ENCODE measurements around the gene B3GAT1. TPM values are rescaled to one million over a fixed set of nuclear protein-coding genes. Genes with fewer than 3 reads are reported as not detected.

The B3GAT1 gene
- total RNA-seq, 1 experiment from 2014 or later = 34.3 TPM

DNA sequence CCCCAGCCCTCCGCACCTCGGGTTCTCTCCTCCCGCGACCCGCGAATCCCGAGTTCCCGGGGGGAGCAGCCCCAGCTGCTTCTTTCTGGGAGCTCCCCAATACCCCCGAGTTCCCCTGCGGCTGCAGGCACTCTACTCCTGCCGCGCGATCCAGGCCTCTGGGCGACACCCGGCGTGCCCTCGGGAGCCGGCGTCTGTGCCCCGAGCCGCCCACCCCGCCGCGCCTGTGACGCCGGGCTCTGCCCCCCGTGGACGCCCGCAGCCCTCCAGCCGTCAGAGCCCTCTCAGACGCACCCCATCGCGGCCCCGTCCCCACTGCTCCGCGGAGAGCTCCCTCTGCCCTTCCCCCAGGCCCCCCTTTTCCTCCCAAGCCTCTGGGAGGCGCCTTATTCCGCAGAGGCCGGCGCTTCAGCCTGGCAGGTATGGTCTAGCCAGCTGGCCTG is 79.8 kb downstream of the B3GAT1 start:
- Histone ChIP-seq H3K23me2 (ENCODE audit: insufficient read length, low read depth, low read length, poor library complexity, severe bottlenecking) (peaks cover 3% of the 10 kb centered on the region), H3T11ph (ENCODE audit: low read length) (no peak overlapping the region), H3K4ac (ENCODE audit: low read depth, low read length) (no peak overlapping the region), H3K27ac (ENCODE audit: insufficient read length, low read depth, low read length) (no peak overlapping the region), H4K91ac (ENCODE audit: insufficient read length, low read depth, low read length) (no peak overlapping the region), H4K5ac (ENCODE audit: insufficient read length, low read depth, low read length) (no peak overlapping the region), H2BK5ac (ENCODE audit: insufficient read length, low read length) (no peak overlapping the region), H2BK20ac (ENCODE audit: low read depth, low read length, poor library complexity, severe bottlenecking) (no peak overlapping the region), H3K14ac (ENCODE audit: insufficient read depth, low read length) (no peak overlapping the region), H3K9me3 (ENCODE audit: control insufficient read depth, low read depth, low read length) (no peaks in the 10 kb centered on the region), H2BK15ac (ENCODE audit: low read depth, low read length) (no peak overlapping the region), H3K23ac (ENCODE audit: insufficient read length, low read depth, low read length) (no peak overlapping the region), H2AFZ (ENCODE audit: low read length) (no peak overlapping the region), H2BK120ac (ENCODE audit: low read depth, low read length, poor library complexity, severe bottlenecking) (no peak overlapping the region), H3K18ac (ENCODE audit: insufficient read length, low read depth, low read length) (no peak overlapping the region), H2AK5ac (ENCODE audit: insufficient read length, low read length) (no peak overlapping the region), H4K8ac (replicated peaks; ENCODE audit: insufficient read length, low read depth, low read length) (no peak overlapping the region), H3K79me1 (ENCODE audit: insufficient read depth, low read depth, low read length, poor library complexity, severe bottlenecking) (no peaks in the 10 kb centered on the region), H3K79me2 (ENCODE audit: insufficient read depth, low read length) (no peaks in the 10 kb centered on the region), H3K9ac (ENCODE audit: extremely low read depth, insufficient read length, low read length) (no peak overlapping the region), H3K4me2 (ENCODE audit: insufficient read depth, insufficient read length, low read length) (peak overlapping the region; percentile 66), H3K4me1 (ENCODE audit: insufficient read depth, low read length) (0 out of 2 replicates have a peak, but pooled peaks cover 3% of the 10 kb centered on the region), H3K56ac (ENCODE audit: insufficient read length, low read depth, low read length) (no peak overlapping the region), H4K20me1 (ENCODE audit: control insufficient read depth, insufficient read depth, insufficient read length) (no peaks in the 10 kb centered on the region), H3K27me3 (ENCODE audit: insufficient read depth, low read length) (no peaks in the 10 kb centered on the region; the same call in 1 of the 2 replicates), H2BK12ac (ENCODE audit: insufficient read length, low read depth, low read length) (no peak overlapping the region)
- Mint-ChIP-seq H3K36me3 (ENCODE audit: insufficient read depth in 1 of 3, low read depth in 3 of 3) (no peaks in the 10 kb centered on the region), H3K27me3 (ENCODE audit: low read depth) (peaks cover 59% of the 10 kb centered on the region), H3K9me3 (no peaks in the 10 kb centered on the region), H3K4me1 (peaks cover 24% of the 10 kb centered on the region in 2 experiments), H3K4me3 (peak overlapping the region; percentile 61 to 77), H3K27ac (no peak overlapping the region)
- peak; percentile 56 for DNase-seq
- no CpG with 5 or more reads among the region's 40 CpGs for WGBS (ENCODE audit: extremely low coverage, insufficient read length, low lambda C conversion rate)
- TF ChIP-seq, protein P1, sequence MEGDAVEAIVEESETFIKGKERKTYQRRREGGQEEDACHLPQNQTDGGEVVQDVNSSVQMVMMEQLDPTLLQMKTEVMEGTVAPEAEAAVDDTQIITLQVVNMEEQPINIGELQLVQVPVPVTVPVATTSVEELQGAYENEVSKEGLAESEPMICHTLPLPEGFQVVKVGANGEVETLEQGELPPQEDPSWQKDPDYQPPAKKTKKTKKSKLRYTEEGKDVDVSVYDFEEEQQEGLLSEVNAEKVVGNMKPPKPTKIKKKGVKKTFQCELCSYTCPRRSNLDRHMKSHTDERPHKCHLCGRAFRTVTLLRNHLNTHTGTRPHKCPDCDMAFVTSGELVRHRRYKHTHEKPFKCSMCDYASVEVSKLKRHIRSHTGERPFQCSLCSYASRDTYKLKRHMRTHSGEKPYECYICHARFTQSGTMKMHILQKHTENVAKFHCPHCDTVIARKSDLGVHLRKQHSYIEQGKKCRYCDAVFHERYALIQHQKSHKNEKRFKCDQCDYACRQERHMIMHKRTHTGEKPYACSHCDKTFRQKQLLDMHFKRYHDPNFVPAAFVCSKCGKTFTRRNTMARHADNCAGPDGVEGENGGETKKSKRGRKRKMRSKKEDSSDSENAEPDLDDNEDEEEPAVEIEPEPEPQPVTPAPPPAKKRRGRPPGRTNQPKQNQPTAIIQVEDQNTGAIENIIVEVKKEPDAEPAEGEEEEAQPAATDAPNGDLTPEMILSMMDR (conservative IDR thresholded peaks at IDR 0.05) = 0 out of 3 replicates have a peak, but pooled peaks have one; percentile 14
